Ascending aorta (tissue), 2 donors: ENCODE measurements around the gene ARHGAP25. TPM values are rescaled to one million over a fixed set of nuclear protein-coding genes. Genes with fewer than 3 reads are reported as not detected.

Source experiments
- DNase-seq, 2 donors: peaks; one replicate each; pipeline ENCODE4 v3.0.0-alpha.2; 2019; ENCODE audit warnings: low spot score in 2 of 2
- H3K27ac ChIP-seq, 2 donors: fragments of 200-600 bp; sonication (generic); one replicate each; pipeline ENCODE4 v1.5.1; 2016 to 2017; ENCODE audit warnings: mild to moderate bottlenecking in 1 of 2
- H3K27me3 ChIP-seq: fragments of 200-600 bp; sonication (generic); one replicate; pipeline ENCODE4 v1.5.1; 2017
- H3K36me3 ChIP-seq, 2 donors: fragments of 200-600 bp; sonication (generic); one replicate each; pipeline ENCODE4 v1.5.1; 2016
- H3K4me1 ChIP-seq, 2 donors: fragments of 200-600 bp; sonication (generic); one replicate each; pipeline ENCODE4 v1.5.1; 2016 to 2017; ENCODE audit warnings: mild to moderate bottlenecking in 1 of 2
- H3K4me3 ChIP-seq, 2 donors: fragments of 200-600 bp; sonication (generic); one replicate each; pipeline ENCODE4 v1.5.1; 2016 to 2017; ENCODE audit warnings: mild to moderate bottlenecking in 1 of 2
- H3K9me3 ChIP-seq, 2 donors: fragments of 200-600 bp; sonication (generic); one replicate each; pipeline ENCODE4 v1.5.1; 2016
- CTCF ChIP-seq, 3 experiments: fragments of 200-600 bp in 2 of 3; fragments of 450-650 bp in 1 of 3; sonication (generic) in 2 of 3; IDR thresholded peaks; one replicate each; pipeline ENCODE4 v1.5.1; 2016 to 2019; ENCODE audit warnings: antibody characterized with exemption in 3 of 3, mild to moderate bottlenecking in 1 of 3, moderate library complexity in 1 of 3
- intact Hi-C: fragments of 100-400 bp; cut with DNase I; formaldehyde crosslinking; loops from one replicate; pipeline ENCODE4 v1.15.1; 2023
- total RNA-seq: library from RNA; depleted of rRNA; stranded (reverse); fragments of >200 nt; gene quantifications from one replicate; pipeline ENCODE4 v1.1.0, GENCODE V29; 2016

ARHGAP25 gene
- total RNA-seq, 1 donor from 2014 or later: 8.3 TPM

- intact Hi-C loops: no loop called here
- Histone ChIP-seq H3K4me1 (no peaks in the 10 kb centered on the region), H3K27ac (no peak overlapping the region), H3K4me3 (no peak overlapping the region), H3K27me3 (no peaks in the 10 kb centered on the region), H3K9me3 (no peaks in the 10 kb centered on the region), H3K36me3 (no peaks in the 10 kb centered on the region)
- no peak for TF ChIP-seq CTCF (IDR thresholded peaks at IDR 0.05)
- no peak for DNase-seq
Observed at GRCh38 chr2:68790600-68790999, 56.0 kb downstream of the ARHGAP25 start.

GRCh38 chr2:68791914-68792313 lies 57.3 kb downstream of the ARHGAP25 start:
- Histone ChIP-seq H3K4me1 (no peaks in the 10 kb centered on the region), H3K9me3 (no peaks in the 10 kb centered on the region), H3K27me3 (no peaks in the 10 kb centered on the region), H3K4me3 (no peak overlapping the region), H3K36me3 (no peaks in the 10 kb centered on the region), H3K27ac (no peak overlapping the region)
- DNase-seq: no peak
- intact Hi-C loops: no loop called here
- no peak for TF ChIP-seq CTCF (IDR thresholded peaks at IDR 0.05)

GRCh38 chr2:68792751-68793150 lies 58.1 kb downstream of the ARHGAP25 start:
- no peaks in the 10 kb centered on the region for H3K36me3 ChIP-seq
- H3K27ac ChIP-seq: no peak overlapping the region
- intact Hi-C loops: no loop called here
- H3K9me3 ChIP-seq: no peaks in the 10 kb centered on the region
- no peaks in the 10 kb centered on the region for H3K27me3 ChIP-seq
- TF ChIP-seq CTCF (IDR thresholded peaks at IDR 0.05): no peak
- no peak overlapping the region for H3K4me3 ChIP-seq
- H3K4me1 ChIP-seq: no peaks in the 10 kb centered on the region
- no peak for DNase-seq

GRCh38 chr2:68796295-68796905 lies 61.8 kb downstream of the ARHGAP25 start:
- no peaks in the 10 kb centered on the region for H3K9me3 ChIP-seq
- intact Hi-C loops: no loop called here
- no peaks in the 10 kb centered on the region for H3K36me3 ChIP-seq
- no peak for TF ChIP-seq CTCF (IDR thresholded peaks at IDR 0.05)
- no peaks in the 10 kb centered on the region for H3K27me3 ChIP-seq
- H3K4me1 ChIP-seq: no peaks in the 10 kb centered on the region
- no peak overlapping the region for H3K4me3 ChIP-seq
- DNase-seq: no peak
- H3K27ac ChIP-seq: no peak overlapping the region

- Histone ChIP-seq H3K36me3 (no peaks in the 10 kb centered on the region), H3K9me3 (no peaks in the 10 kb centered on the region), H3K4me1 (no peaks in the 10 kb centered on the region), H3K27ac (no peak overlapping the region), H3K27me3 (no peaks in the 10 kb centered on the region), H3K4me3 (no peak overlapping the region)
- DNase-seq: no peak
- intact Hi-C loops: no loop called here
- no peak for TF ChIP-seq CTCF (IDR thresholded peaks at IDR 0.05)
Observed at GRCh38 chr2:68798569-68798968, 64.0 kb downstream of the ARHGAP25 start.
